GM21529 (cell line): ENCODE data around the gene TWSG1.
"Not testable (repeated sequence)": the region's sequence is repeated elsewhere in the genome, so short reads cannot be mapped to it uniquely, and the experiment has no call there.

Experiments
- ATAC-seq: cut with Tn5 transposase; IDR thresholded peaks from one replicate; pipeline ENCODE4 v1.9.1; 2021; ENCODE audit not compliant: unreplicated experiment

TWSG1 gene

DNA sequence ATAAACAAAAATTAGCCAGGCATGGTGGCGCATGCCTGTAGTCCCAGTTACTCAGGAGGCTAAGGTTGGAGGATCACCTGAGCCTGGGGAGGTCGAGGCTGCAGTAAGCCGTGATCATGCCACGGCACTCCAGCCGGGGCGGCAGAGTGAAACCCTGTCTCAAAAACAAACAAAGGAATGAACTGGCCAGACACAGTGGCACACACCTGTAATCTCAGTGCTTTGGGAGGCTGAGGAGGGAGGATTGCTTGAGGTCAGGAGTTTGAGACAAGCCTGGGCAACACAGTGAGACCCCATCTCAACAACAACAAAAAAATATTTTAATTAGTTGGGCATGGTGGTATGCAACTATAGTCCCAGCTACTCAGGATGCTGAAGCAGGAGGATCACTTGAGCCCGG is 116.3 kb downstream of the TWSG1 start:
- ATAC-seq, result not testable (repeated sequence)
